Measurements from ENCODE around the gene HDAC2.
"Not testable (repeated sequence)": the region's sequence is repeated elsewhere in the genome, so short reads cannot be mapped to it uniquely, and the experiment has no call there.

Gene HDAC2

DNA sequence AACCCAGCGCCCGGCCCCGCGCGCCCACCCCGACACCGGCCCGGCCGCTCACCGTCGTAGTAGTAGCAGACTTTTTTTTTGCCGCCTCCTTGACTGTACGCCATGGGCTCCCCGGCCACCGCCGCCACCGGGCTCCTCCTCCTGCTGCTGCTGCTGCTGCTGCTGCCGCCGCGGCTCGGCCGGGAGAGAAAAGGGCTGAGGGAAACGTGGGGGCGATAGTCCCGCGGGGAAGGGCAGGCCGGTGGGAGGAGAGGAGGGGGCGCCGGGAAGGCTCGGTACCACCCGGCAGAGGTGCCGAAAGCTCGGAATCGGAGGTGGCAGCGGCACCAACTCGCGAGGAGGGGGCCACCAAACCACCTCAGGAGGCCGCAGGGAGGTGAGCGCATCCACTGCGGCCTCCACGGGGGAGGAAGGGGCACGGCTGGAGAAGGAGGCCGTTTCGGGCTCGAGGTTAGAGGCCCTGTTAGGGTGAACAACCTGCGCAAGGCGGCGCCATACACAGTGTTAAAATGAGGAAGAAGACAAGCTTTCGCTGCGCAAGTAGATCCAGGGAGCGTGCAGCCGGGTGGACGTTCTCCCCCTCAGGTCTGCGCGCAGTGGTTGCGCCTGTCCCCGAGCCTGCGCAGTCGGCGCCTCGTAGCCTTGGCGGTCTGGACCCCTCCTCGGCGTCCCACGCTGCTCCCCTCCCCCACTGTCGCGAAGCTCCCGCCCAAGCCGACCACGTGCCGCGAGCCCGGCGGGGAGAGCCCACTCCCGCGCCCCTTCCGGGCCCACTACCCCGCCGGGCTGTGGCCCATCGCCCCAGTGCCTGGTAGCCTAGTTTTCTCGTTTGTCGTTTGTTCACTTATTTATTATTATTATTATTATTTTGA is at the start of gene HDAC2:
TSS of gene HDAC2 (minus strand) at position 344 of the 872 bp plus-strand sequence. CDS start at position 104, 240 bp downstream.
- peak in 57 of 58 donors; percentile 64 to 94 (median 86) for DNase-seq

DNA sequence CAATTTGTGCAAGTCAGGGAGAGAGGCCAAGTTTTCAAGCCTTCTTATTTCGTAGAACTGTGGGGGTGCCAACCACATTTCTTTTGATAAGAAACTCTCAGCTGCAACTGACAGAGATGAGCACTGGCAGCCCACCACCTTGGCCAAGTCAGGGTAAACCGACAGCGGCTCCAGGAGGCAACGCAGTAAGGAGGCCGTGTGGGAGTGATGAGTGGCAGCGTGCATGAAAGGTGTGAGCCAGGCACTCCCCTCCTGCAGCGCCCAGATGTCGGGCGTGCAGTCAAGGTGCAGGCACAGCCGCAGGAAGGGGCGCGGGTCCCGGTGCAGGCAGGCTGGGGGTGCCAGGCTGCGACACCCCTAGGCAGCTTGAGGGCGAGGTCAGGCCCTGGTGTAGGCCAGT is 49.2 kb upstream of the HDAC2 start:
- peak in 23 of 58 donors; percentile 2 to 54 (median 18) for DNase-seq

DNA sequence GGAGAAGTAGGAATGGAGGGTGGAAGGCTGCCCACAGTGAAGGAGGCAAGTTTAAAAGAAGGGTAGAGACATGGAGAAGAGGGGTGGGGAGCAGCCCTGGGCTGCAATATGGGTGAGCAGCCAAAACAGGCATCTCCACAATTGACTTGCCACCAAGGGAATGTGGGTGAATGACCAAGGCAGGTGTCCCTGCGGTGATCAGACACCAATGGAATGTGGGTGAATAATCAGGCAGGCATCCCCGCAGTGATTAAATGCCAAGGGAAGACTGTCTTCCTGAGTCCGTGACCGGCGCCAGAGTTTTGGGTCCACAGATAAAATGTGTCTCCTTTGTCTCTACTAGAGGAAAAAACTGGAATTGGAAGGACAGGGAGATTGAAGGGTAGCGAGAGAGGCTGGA is 46.2 kb upstream of the HDAC2 start:
- not testable (repeated sequence) for DNase-seq

DNA sequence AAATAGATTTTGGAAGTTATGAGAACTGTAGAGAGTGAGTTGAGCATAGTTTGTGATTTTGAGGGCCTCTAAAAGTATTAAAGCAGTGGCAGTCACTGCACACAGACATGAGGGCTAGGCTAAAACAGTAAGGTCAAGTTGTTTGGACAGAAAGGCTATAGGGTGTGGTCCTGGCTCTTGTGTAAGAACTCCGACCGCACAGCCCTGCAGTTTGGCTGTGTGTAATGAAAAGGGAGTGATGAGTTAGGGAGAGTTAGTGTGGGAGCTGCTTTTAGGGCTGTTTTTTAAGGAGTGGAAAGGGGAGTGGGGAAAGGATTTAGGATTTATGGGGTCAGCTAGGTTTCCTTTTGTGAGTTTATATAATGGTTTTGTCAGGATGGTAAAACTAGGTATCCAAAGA is 43.2 kb upstream of the HDAC2 start:
- DNase-seq, result not testable (repeated sequence)

DNA sequence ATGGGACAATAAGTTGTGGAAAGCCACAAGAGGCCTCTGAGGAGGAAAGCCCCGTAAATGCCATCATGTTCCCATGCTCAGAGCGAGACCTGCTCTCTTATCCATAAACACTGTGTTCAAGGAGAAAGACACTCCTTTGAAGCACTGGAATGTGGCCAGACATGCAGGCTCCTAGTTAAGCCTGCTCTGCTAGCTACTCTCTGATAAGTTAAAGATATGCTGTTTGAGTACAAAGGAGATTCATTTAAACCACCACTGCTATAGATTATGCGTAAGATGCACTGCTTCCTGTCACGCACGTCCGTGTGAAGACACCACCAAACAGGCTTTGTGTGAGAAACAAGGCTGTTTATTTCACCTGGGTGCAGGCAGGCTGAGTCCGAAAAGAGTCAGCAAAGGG is 40.5 kb upstream of the HDAC2 start:
- not testable (repeated sequence) for DNase-seq

DNA sequence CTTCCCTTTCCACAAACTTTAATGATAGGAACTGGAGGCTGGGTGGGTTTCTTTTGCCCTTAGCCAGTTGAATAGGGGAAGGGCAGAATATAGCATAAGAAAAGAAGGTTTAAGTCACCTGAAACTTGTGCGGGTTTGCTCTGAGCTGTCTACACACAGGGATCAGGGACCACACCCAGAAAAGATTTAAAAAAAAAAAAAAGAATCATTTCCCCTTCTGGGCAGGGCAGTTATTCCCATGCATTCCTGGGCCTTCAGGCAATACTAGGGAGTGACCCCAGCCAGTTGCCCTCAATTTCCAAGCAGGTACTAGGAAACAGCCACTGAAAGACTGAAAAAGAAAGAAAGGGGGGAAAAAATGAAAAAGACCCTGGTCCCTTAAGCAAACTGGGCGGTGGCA is 39.6 kb upstream of the HDAC2 start:
- DNase-seq, result no peak

DNA sequence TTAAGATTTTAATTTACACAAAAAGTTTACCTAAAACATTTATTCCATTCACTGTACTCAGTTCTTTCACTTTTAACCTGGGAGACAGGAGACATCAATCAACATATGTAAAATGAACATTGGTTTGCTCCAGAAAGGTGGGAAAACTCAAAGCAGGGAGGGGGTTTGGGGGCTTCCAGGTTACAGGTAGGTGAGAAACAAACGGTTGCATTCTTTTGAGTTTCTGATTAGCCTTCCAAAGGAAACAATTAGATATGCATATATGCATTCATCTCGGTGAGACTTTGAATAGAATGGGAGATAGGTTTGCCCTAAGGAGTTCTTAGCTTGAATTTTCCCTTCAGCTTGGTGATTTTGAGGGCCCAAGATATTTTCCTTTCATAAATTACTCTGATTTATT is 38.2 kb upstream of the HDAC2 start:
- DNase-seq, result no peak

DNA sequence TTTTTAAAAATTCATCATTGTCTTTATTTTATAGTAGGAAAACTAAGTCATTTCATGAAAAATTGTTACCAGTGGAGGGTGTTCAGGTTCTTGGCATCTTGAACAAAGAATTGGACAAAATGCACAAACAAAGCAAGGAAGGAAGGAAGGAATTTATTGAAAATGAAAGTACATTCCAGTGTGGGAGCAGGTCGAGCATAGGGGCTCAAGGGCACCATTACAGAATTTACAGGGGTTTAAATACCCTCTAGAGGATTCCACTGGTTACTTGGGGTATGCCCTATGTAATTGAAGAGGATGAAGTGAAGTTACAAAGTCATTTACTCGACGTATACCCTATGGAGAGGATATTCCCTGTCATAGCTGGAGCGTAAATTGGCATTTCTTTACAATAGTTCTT is 37.4 kb upstream of the HDAC2 start:
- DNase-seq, result no peak

DNA sequence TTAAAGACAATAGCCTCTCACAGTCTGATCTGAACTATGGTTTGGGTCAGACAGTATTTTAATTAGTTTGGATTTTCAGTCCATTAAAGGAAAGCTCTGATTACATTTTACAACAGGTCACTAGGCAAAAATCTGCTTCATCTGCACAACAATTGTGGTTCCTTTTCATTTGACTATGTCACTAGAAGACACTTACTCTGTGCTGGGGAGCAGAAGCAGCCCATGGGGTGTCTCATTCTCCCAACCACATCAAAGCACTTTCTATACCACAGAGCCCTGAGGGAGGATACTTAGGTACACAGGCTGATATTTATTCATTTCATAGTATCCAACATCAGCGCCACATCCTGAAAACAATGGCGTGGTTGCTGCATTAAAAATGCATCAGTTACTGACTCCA is 36.6 kb upstream of the HDAC2 start:
- DNase-seq, result no peak

DNA sequence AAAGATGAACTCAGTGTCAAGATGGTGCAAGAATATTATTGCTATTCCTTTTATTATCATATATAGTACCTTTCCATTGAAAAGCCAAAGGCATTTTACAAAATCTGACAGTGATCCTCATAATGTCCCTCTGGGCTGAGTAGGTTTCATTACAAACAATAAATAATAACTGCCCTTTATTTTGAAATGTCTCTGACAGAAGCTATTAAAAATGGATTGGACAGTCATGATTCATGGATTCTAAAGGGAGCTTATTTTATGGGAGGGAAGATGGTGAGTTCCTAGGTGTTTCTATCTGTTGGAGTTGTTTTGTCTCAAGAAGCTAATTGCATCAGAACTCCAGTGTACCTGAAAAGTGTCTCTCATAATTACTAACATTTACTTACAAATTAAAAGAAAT is 30.4 kb upstream of the HDAC2 start:
- DNase-seq, result no peak

DNA sequence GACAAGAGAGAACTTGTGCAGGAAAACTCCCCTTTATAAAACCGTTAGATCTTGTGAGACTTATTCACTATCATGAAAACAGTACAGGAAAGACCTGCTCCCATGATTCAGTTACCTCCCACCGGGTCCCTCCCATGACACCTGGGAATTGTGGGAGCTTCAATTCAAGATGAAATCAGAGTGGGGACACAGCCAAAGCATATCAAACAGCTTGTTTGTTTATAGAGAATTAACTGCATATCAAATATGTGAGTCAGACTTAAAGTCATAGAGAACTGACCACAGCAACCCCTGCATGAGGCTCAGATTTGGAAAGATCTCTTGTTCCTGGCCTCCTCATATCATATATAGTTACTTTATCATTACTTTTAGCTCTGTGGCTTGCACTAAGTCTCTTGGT is 29.1 kb upstream of the HDAC2 start:
- no peak for DNase-seq

DNA sequence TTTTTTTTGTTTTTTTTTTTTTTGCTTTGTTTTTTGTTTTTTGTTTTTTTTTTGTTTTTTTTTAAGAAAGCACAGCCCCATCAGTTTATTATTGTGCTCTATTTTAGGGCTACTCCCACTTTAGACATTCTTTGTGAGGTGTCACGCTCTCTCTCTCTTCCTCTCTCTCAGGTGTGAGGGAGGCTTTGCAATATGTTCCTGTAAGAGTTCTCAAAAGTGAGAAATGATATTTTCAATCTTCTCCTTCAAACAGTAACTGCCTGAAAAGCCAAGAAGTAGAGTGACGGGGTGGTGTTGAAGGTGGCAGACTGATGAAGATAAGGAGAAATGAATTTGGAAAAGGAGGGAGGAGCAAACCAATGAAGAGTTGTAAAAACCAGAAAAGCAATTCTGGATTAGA is 28.3 kb upstream of the HDAC2 start:
- no peak for DNase-seq

DNA sequence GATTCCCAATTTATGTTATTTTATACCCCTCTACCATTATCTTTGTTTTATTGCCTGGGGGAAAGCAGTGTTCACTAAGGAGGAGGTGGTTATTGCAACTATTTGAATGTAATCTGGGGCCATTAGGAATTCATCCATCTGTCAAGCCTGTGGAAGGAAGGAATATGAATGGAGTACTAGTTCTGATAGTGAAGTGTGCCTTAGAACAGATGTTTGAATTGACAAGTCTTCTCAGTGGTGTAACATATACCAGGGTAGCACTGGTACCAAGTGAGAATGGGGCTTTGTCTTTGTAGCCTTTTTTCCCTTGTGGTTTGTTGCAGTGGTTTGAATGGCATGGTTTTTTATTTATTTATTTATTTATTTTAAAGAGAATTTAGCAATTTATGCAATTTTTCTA is 27.9 kb upstream of the HDAC2 start:
- DNase-seq, result peak in 11 of 58 donors; percentile 8 to 83 (median 35)

DNA sequence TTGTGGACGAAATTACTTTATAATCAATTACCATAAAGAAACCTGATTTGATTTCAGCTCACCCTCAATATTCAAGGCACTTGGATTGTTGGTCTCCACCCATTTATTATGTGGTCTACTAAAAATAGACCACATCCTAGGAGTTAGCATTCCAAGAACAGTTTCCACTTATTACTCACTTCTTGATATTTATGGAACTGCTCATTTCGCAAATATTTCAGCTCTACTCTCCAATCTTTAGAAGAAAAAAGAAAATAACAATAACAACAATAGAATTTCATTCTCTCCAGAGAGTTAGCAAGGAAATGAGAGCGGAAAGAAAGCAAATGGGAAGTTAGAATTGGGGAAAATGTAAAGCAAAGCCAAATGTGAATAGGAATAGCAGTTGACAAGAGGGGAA is 26.2 kb upstream of the HDAC2 start:
- no peak for DNase-seq

DNA sequence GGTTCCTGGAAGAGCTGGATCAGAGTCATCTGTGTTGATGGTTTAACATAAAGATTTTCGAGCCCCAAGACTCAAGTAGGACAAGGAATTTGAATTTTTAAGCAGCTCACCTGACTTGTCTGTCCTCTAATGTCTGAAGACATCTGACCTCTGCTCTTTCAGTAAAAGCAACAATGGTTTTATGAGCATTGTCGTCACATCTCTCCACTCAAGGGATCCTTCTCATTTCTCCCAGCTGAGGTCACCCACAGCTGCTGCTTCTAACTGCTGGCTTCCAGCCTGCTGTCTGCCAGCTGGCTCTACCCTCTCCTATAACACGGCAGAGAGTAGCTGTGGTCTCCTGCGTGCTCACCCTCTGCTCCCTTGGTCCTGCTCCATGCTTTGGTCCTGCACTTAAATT is 24.7 kb upstream of the HDAC2 start:
- DNase-seq, result peak in 50 of 58 donors; percentile 2 to 87 (median 57)

DNA sequence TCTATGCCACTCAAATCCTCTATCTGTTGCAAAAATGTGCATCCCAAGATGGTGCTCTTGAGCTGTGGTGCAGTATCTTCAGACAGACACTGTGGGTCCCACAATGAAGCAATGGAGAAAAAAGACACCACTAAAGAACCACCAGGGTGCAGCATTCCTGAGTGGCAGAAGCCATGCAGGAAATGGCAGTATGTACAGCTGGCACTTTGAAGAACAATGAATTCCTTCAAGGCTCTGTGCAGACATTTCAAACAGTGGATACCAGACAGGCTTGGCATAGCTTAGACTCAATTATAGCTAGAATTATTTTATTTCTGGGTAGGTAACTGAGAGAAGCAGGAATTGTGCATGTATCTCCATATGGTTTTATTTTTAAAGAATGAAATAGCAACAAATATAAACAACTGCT is 24.0 kb upstream of the HDAC2 start:
- DNase-seq, result peak in 52 of 58 donors; percentile 9 to 94 (median 64)

DNA sequence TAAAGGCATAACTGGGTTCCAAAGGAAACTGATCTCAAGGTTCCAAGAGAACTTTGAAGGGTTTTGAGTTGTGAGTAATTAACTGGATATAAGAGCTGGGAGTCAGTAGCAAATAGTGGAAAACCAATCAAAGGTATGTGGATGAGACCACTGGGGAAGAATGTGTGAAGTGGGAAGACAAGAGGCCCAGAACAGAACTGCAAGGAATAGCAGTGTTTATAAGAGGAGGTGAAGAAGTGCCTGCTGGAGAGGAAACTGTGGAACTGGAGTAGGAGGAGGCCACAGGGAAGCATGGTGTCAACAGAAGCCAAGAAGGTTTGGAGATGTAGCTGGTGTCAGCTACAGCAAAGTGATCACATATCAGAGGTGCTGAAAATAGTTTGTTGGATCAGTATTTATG is 18.7 kb upstream of the HDAC2 start:
- DNase-seq, result no peak

DNA sequence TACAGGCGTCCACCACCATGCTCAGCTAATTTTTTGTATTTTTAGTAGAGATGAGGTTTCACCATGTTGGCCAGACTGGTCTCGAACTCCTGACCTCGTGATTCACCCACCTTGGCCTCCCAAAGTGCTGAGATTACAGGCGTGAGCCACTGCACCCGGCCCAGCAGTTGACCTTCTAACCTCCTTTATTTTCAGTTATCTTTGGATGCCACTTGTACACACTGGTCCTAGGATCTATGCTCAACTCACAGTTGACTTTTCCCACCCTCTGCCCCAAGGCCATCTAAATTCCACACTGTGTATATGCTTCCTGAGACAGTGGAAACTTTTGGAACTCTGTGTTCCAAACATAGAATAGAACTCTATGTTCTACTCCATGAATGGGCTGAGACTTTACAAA is 11.7 kb upstream of the HDAC2 start:
- DNase-seq, result not testable (repeated sequence)

DNA sequence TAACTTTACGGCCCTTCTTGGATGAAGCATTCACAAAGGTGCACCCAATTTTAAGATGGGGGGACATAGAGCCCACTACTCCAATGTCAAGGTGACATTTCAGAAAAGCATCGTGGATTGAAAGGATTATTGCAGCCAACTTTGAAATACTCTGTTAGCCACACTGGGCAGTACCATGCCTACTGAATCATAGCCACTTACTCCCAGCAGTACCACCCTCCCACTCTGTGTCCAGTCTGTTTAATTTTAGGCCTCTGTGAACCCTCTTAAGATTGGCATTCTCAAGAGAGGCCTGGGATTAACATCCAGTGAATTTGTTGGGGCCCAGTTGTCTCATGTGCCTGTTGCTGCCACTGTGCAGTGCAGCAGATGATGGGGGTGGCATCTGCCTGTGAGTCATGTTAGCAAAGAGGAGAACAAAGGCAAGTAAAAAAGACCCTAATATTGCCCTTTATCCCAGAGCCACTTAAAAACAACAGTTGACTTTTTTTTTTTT is 11.2 kb upstream of the HDAC2 start:
- DNase-seq, result no peak

DNA sequence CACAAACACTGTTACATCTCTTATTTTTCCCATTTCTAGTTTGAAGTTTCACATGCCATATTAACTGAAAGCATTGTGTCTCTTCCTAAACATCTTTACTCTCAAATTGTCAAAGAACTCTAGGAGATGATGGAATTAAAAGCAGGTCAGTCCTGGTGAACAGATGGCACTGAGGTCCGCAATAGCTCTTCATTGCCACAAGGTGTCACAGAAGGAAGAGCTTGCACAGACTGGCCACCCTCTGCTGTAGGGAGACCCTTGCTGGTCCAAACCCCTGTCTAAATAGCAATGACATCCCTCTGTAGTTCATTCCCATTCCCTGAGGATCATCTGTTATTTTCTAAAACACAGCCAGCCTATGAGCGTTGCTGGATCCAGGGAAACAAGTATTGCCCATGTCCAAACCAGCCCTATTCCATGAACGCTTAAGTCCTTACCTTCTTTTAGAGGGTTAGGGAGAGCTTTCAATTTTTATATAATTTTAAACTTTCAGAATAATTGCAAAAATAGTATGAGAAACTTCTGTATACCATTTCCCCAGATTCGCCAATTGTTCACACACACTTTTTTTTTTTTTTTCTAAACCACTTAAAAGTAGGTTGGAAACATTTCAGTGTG is 10.1 kb upstream of the HDAC2 start:
- DNase-seq, result no peak

DNA sequence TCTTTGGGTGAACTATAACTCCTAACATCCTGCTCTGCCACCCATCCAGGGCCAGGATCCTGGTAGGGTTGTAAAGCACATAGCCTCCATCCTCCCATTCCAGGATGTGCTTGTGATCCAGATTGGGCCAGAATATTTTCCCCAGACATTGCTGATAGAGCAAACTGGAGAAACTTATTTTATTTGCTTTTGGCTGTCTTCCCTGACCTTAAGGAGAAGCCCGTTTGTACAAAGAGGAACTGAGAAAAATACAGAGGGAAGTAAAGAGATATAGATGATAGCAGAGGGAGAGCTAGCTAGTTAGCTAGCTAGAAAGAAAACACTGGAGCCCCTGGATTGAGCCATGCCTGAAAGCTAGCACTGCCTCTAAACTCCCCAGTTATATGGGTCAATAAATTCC is 9.0 kb upstream of the HDAC2 start:
- no peak for DNase-seq

DNA sequence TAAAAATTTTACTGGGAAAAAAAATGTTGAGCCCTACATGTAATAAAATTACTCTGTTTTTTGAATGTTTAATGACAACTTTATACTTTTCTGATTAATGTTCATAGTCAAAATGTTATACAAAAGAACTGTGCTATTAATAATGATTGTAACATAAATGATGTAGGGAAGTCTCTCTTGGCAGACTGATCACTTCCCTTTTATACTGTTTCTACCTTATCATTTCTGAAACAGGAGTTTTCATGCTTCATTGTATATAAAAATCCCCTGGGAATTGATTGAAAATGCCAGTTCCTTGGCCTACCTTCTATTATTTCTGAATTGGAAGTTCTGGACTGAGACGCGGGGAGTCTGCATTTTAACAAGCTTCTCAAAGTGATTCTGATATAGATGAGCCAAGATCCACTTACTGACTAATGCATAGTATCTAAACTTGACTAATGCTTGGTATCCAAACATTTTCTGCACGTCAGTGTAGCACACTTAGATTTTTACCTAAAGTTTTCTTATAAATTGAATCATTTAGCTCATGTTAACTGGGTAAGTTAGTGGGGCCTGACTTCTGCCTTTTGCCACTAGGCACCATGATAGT is 7.2 kb upstream of the HDAC2 start:
- no peak for DNase-seq

Measured in anterior cingulate cortex (tissue), 58 donors.